ENCODE measurements around the gene TANGO2. TPM values are rescaled to one million over a fixed set of nuclear protein-coding genes. Genes with fewer than 3 reads are reported as not detected.

Gene TANGO2
- total RNA-seq, 1 donor from 2014 or later, result 10.0 TPM

DNA sequence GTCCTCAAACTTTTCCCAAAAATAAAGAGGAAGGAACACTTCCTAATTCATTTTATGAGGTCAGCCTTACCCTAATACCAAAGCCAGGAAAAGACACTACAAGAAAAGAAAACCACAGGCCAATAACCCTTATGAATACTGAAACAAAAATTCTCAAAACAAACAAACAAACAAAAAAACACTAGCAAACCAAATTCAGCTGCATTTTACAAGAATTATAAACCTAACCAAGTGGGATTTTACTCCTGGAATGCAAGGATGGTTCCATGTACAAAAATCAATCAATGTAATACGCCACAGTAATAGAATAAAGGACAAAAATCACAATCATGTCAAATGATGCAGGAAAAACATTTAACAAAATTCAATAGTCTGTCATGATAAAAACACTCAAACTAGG, 17.6 kb upstream of the TANGO2 start:
- Histone ChIP-seq H3K36me3 (peaks cover 4% of the 10 kb centered on the region), H4K20me1 (ENCODE audit: low read depth) (no peaks in the 10 kb centered on the region), H3K9ac (no peak overlapping the region), H3K4me1 (peaks cover 30% of the 10 kb centered on the region), H3K4me2 (no peak overlapping the region), H3F3A (ENCODE audit: low read depth) (peaks cover 9% of the 10 kb centered on the region), H3K9me3 (ENCODE audit: low read depth) (peaks cover 14% of the 10 kb centered on the region), H2AFZ (replicated peaks) (no peak overlapping the region), H3K4me3 (no peak overlapping the region), H3K79me2 (ENCODE audit: low read depth) (no peaks in the 10 kb centered on the region), H3K27me3 (no peaks in the 10 kb centered on the region), H3K27ac (no peak overlapping the region)
- Mint-ChIP-seq H3K27me3 (ENCODE audit: insufficient read depth, low read depth) (peaks cover 7% of the 10 kb centered on the region), H3K27ac (peak overlapping the region; percentile 39), H3K36me3 (peaks cover 16% of the 10 kb centered on the region), H3K4me3 (no peak overlapping the region), H3K9me3 (peaks cover 27% of the 10 kb centered on the region), H3K4me1 (peaks cover 48% of the 10 kb centered on the region)
- TF ChIP-seq EZH2 (IDR thresholded peaks at IDR 0.05), result no peak
- TF ChIP-seq, protein P1, sequence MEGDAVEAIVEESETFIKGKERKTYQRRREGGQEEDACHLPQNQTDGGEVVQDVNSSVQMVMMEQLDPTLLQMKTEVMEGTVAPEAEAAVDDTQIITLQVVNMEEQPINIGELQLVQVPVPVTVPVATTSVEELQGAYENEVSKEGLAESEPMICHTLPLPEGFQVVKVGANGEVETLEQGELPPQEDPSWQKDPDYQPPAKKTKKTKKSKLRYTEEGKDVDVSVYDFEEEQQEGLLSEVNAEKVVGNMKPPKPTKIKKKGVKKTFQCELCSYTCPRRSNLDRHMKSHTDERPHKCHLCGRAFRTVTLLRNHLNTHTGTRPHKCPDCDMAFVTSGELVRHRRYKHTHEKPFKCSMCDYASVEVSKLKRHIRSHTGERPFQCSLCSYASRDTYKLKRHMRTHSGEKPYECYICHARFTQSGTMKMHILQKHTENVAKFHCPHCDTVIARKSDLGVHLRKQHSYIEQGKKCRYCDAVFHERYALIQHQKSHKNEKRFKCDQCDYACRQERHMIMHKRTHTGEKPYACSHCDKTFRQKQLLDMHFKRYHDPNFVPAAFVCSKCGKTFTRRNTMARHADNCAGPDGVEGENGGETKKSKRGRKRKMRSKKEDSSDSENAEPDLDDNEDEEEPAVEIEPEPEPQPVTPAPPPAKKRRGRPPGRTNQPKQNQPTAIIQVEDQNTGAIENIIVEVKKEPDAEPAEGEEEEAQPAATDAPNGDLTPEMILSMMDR (IDR thresholded peaks at IDR 0.05), result no peak
- TF ChIP-seq EZH2phosphoT487 (IDR thresholded peaks at IDR 0.05), result no peak
- no peak for DNase-seq (ENCODE audit: low spot score)

DNA sequence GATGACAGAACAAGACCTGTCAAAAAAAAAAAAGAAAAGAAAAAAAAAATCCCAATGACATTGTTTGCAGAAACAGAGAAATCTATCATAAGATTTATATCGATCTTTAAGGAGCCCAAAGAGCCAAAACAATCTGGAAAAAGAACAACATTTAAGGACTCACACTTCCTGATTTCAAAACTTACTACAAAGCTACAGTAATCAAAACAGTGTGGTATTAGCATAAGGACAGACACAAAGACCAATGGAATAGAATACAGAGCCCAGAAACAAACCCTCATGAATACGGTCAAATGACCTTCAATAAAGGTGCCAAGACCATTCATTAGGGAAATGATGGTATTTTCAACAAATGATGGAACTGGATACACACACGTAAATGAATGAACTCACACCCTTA, 16.4 kb upstream of the TANGO2 start:
- Histone ChIP-seq H3K27me3 (no peaks in the 10 kb centered on the region), H3K79me2 (ENCODE audit: low read depth) (no peaks in the 10 kb centered on the region), H3K27ac (no peak overlapping the region), H3K4me2 (no peak overlapping the region), H3K9ac (no peak overlapping the region), H3K9me3 (ENCODE audit: low read depth) (peaks cover 14% of the 10 kb centered on the region), H4K20me1 (ENCODE audit: low read depth) (no peaks in the 10 kb centered on the region), H2AFZ (replicated peaks) (no peak overlapping the region), H3K4me1 (peaks cover 18% of the 10 kb centered on the region), H3K36me3 (peaks cover 4% of the 10 kb centered on the region), H3F3A (ENCODE audit: low read depth) (no peaks in the 10 kb centered on the region), H3K4me3 (no peak overlapping the region)
- TF ChIP-seq EZH2phosphoT487 (IDR thresholded peaks at IDR 0.05) (no peak), EZH2 (IDR thresholded peaks at IDR 0.05) (no peak)
- TF ChIP-seq, protein P1 (IDR thresholded peaks at IDR 0.05), result no peak
- Mint-ChIP-seq H3K4me1 (peaks cover 38% of the 10 kb centered on the region), H3K27me3 (ENCODE audit: insufficient read depth, low read depth) (peaks cover 7% of the 10 kb centered on the region), H3K9me3 (peaks cover 27% of the 10 kb centered on the region), H3K4me3 (no peak overlapping the region), H3K36me3 (peaks cover 16% of the 10 kb centered on the region), H3K27ac (no peak overlapping the region)
- DNase-seq (ENCODE audit: low spot score), result no peak

DNA sequence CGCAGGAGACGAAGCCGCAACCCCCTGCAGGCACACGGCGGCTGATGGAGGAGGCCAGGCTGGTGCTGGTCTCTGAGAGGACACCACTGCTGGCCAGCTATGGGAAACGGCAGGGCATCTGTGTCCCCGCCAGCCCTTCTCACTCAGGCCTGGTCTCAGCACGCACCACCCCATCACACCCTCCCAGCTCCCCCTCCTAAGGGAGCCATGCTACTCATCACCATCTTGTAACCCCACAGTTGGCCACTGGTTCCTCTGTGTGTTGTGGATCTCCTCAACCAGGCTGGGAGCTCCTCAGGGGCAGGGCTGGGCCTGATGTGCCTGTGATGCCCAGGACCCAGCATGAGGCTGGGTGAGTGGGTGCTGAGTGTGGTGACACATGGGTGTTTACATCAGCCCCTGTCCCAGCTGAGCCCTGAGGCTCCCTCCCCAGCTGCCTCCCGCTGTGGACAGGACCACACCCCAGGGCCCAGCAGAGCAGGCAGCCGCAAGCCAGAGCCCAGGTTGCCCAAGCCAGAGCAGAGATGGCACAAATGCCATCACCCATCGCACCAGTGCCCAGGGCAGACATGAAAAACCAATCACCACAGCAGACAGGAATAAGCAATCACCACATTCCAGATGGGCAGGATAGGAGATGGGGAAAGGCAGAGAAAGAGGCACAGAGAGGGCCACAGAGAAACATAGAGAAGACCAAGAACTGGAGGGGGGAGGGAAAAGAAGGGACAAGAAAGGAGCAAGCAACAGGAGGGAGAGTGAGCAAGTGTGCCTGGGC, 12.5 kb upstream of the TANGO2 start:
- H3K4me3 Mint-ChIP-seq, result peak overlapping the region; percentile 20
- H3K27me3 ChIP-seq, result no peaks in the 10 kb centered on the region
- H3F3A ChIP-seq (ENCODE audit: low read depth), result no peaks in the 10 kb centered on the region
- peaks cover 18% of the 10 kb centered on the region for H3K9me3 Mint-ChIP-seq
- no peak overlapping the region for H3K27ac ChIP-seq
- peaks cover 4% of the 10 kb centered on the region for H3K36me3 ChIP-seq
- H3K4me3 ChIP-seq, result no peak overlapping the region
- H3K27ac Mint-ChIP-seq, result no peak overlapping the region
- H3K9ac ChIP-seq, result no peak overlapping the region
- peaks cover 11% of the 10 kb centered on the region for H3K36me3 Mint-ChIP-seq
- H3K9me3 ChIP-seq (ENCODE audit: low read depth), result peaks cover 14% of the 10 kb centered on the region
- H4K20me1 ChIP-seq (ENCODE audit: low read depth), result no peaks in the 10 kb centered on the region
- no peaks in the 10 kb centered on the region for H3K79me2 ChIP-seq (ENCODE audit: low read depth)
- no peak for DNase-seq (ENCODE audit: low spot score)
- H3K4me1 ChIP-seq, result peaks cover 8% of the 10 kb centered on the region
- H2AFZ ChIP-seq (replicated peaks), result no peak overlapping the region
- H3K4me2 ChIP-seq, result no peak overlapping the region
- peaks cover 2% of the 10 kb centered on the region for H3K27me3 Mint-ChIP-seq (ENCODE audit: insufficient read depth, low read depth)
- H3K4me1 Mint-ChIP-seq, result peaks cover 10% of the 10 kb centered on the region
- TF ChIP-seq, protein P1 (IDR thresholded peaks at IDR 0.05), result no peak
- no peak for TF ChIP-seq EZH2phosphoT487 (IDR thresholded peaks at IDR 0.05)
- no peak for TF ChIP-seq EZH2 (IDR thresholded peaks at IDR 0.05)
